Pancreas (tissue), 10 donors: ENCODE data around the gene IQSEC1. TPM values are rescaled to one million over a fixed set of nuclear protein-coding genes. Genes with fewer than 3 reads are reported as not detected.

Experiments used
- ATAC-seq, 4 donors: fragments of 200-7000 bp; cut with Tn5 transposase; one replicate each; pipeline versions ENCODE4 v1.8.0 to v1.9.1; 2020; ENCODE audit warnings: mild to moderate bottlenecking in 4 of 4, moderate library complexity in 4 of 4
- DNase-seq, 6 donors: peaks; one replicate each; pipeline ENCODE4 v3.0.0-alpha.2; 2020
- FAIRE-seq: peaks from 2 replicates; lab custom pipeline; 2012; peaks lifted over from hg19 to GRCh38; lab: Jason Lieb, UNC
- H3K27ac ChIP-seq, 4 donors: fragments of 200-600 bp; sonication (generic); 1 replicate in 3 of 4; 2 replicates in 1 of 4; pipeline versions ENCODE4 v1.5.0 to v1.8.0; 2020
- H3K27me3 ChIP-seq, 4 donors: fragments of 200-600 bp; one replicate each; pipeline ENCODE4 v1.8.0; 2021
- H3K36me3 ChIP-seq, 3 donors: fragments of 200-600 bp; sonication (generic) in 1 of 3; one replicate each; pipeline versions ENCODE4 v1.5.0 to v1.8.0; 2020 to 2021
- H3K4me1 ChIP-seq, 3 donors: fragments of 200-600 bp; one replicate each; pipeline ENCODE4 v1.8.0; 2021
- H3K4me3 ChIP-seq, 4 donors: fragments of 200-600 bp; sonication (generic) in 2 of 4; one replicate each; pipeline versions ENCODE4 v1.5.0 to v1.8.0; 2020 to 2021
- H3K9me3 ChIP-seq, 4 donors: fragments of 200-600 bp; one replicate each; pipeline ENCODE4 v1.8.0; 2021
- CTCF ChIP-seq, 4 donors: fragments of 200-600 bp; sonication (generic) in 3 of 4; IDR thresholded peaks; one replicate each; pipeline versions ENCODE4 v1.5.0 to v1.8.0; 2021; ENCODE audit warnings: antibody characterized with exemption in 4 of 4
- whole genome bisulfite sequencing, 2 donors: extraction: QIAGEN DNeasy Blood & Tissue Kit; methylation state at CpG; one replicate each; pipeline ENCODE4 v1.1.7; 2013; 5-methylcytosine and 5-hydroxymethylcytosine counted together
- intact Hi-C, 3 donors: fragments of 100-400 bp; cut with DNase I; formaldehyde crosslinking; loops; one replicate each; pipeline versions ENCODE4 v1.11.1 to v1.14.2; 2022
- polyA plus RNA-seq, 2 donors: library from polyadenylated mRNA; stranded (reverse); fragments of 200-250 nt; gene quantifications; one replicate each; pipeline ENCODE4 v1.2.3, GENCODE V29; 2013
- total RNA-seq, 6 donors: library from RNA; stranded (reverse); fragmentation: NEBNext Ultra II Directional in 4 of 6; extraction: Animal tissue kit (Norgen Biotek cat#: 25700) in 4 of 6; gene quantifications; one replicate each; pipeline versions ENCODE4 v1.2.1 to v1.2.4, GENCODE V29; 2021 to 2023
- donor health status: healthy with polysubstance abuse.
- donor health status: DM: no; HTN: no; CAD: no; lungs with moderate emphysema.
- donor health status: DM: no; HTN: no; CAD: no.
- donor health status: control.
- donor health status: control.
- donor health status: Bipolar disorder and iron deficiency.
- donor health status: DM: yes; HTN: yes; CAD: no.
- donor health status: DM: no; HTN: no; CAD: no.
- donor health status: DM: no; HTN: no; CAD: no.
- donor health status: DM: yes; HTN: yes; CAD: no.

IQSEC1 gene
- total and polyA plus RNA-seq, 8 donors = 15.0 to 27.9 (median 23.1) TPM

DNA sequence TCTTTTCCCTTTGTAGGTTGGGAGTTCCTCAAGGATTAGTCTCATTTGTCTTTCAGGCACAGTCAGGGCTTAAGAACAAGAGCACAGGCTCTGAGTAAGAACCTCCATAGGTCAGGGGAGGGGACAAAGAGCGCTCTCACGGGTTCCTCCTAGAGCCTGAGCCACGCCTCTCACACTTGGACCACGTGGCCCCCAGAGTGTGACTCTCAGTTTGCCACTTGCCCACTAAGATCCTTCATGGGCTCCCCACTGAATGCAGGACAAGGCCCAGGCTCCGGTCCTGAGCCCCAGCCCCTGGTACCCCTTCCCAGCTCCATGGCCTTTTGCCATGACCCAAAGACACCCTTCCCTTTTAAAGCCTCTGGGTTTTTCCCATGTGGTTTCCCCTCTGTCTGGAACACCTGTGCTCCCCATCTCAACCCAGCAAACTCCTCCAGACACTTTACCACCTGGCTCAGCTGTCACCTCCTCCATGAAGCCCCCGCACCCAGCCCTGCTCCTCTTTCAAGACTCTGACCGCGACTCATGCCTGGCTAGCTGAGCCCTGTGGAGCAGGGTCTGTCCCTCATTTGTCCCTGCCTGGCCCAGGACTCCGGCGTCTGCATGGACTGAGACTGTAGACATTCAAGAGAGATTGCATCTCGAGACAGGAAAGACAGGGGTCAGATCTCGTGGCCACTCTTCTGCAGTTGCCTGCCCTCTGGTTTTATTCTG lies 32.7 kb downstream of the IQSEC1 start:
- Histone ChIP-seq H3K4me3 (no peak overlapping the region), H3K9me3 (no peaks in the 10 kb centered on the region), H3K27ac (no peak overlapping the region), H3K4me1 (no peaks in the 10 kb centered on the region), H3K36me3 (no peaks in the 10 kb centered on the region), H3K27me3 (no peaks in the 10 kb centered on the region)
- no peak for TF ChIP-seq CTCF (IDR thresholded peaks at IDR 0.05)
- intact Hi-C loops = no loop called here
- FAIRE-seq = no peak
- peak in 1 of 6 donors; percentile 47 for DNase-seq
- ATAC-seq = peak in 2 of 4 donors; percentile 34 to 55
- 88 to 91% methylated on average over 12 of the region's 12 CpGs for WGBS, 2 donors

DNA sequence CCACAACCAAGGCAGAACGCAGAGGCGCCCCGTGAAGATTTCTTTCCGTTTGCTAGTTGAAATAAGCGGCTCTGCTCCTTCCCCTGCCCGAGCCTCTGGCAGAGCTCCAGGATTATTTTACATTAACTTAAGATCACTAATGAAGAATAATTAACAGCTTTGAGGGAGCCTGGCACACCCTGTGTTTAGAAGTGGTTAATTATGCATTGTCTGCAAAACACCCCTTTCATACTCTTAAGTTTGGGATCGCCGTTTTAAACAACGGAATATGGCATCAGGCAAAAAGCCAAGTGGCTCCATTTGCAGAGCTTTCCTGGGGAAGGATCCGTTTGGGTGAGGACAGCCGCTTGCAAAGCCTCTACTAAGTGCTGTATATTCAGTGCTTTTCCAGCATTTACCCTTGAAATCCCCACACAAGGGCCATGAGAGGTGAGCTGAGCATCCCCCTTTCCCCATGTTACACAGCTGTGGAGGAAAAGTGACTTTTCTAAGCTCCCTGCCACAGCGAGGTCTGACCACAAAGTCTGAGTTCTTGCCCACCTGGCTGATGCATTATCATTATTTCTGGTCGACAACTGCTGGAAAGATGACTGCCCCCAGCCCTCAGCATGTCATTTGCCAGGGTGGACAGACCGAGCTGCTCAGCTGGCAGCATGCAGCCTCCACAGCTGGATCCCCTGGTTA lies 33.9 kb downstream of the IQSEC1 start:
- 60 to 69% methylated on average over 14 of the region's 14 CpGs for WGBS, 2 donors
- no peak for FAIRE-seq
- no peaks in the 10 kb centered on the region for H3K27me3 ChIP-seq
- TF ChIP-seq CTCF (IDR thresholded peaks at IDR 0.05) = no peak
- H3K4me1 ChIP-seq = no peaks in the 10 kb centered on the region
- H3K27ac ChIP-seq = no peak overlapping the region
- intact Hi-C loops = no loop called here
- H3K36me3 ChIP-seq = no peaks in the 10 kb centered on the region
- no peak for ATAC-seq
- H3K4me3 ChIP-seq = no peak overlapping the region
- no peaks in the 10 kb centered on the region for H3K9me3 ChIP-seq
- DNase-seq = peak in 1 of 6 donors; percentile 22

DNA sequence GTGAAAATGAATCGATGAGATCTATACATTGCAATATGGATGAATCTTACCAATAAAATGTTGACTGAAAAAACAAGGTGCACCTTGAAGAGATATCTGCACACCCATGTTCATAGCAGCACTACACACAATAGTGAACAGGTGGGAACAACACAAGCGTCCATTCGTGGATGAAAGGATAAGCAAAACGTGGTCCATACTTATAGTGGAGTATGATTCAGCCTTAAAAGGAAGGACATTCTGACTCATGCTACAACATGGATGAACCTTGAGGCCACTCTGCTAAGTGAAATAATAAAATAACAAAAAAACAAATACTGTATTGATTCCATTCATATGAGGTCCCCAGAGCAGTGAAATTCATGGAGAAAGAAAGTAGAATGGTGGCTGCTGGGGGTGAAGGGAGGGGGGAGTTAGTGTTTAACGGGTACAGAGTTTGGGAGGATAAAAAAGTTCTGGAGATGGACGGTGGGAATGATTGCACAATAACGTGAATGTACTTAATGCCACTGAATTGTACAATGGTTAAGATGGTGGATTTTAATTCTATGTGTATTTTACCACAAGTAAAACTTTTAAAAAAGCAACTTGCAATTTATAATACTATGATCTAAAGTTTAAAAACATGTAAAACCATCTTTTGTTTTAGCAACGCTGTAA lies 35.6 kb downstream of the IQSEC1 start:
- Histone ChIP-seq H3K4me1 (no peaks in the 10 kb centered on the region), H3K27me3 (no peaks in the 10 kb centered on the region), H3K27ac (no peak overlapping the region), H3K9me3 (no peaks in the 10 kb centered on the region), H3K36me3 (no peaks in the 10 kb centered on the region), H3K4me3 (no peak overlapping the region)
- DNase-seq = no peak
- no peak for ATAC-seq
- TF ChIP-seq CTCF (IDR thresholded peaks at IDR 0.05) = no peak
- no peak for FAIRE-seq
- 83 to 86% methylated on average over 8 of the region's 8 CpGs for WGBS, 2 donors
- intact Hi-C loops = no loop called here

DNA sequence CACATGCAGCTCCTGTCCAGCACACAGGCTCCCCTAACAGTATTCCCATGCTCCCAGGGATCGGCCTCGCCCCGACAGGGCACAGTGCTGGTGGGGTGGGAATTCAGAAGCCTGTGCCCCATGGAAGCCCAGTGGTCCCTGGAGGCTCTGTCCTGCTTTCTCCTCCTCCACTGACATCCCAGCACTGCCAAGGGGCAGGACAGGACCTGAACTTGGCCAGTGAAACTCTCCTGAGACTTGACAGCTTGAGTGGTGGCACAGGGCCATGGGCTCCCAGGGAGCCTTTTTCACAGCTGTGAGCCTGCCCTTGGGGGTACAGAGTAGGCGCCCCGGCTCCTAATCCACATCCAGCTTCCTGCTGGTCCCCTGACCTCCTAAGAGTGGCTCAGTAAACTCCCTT lies 38.4 kb downstream of the IQSEC1 start:
- Histone ChIP-seq H3K27ac (no peak overlapping the region), H3K4me1 (no peaks in the 10 kb centered on the region), H3K36me3 (no peaks in the 10 kb centered on the region), H3K9me3 (no peaks in the 10 kb centered on the region), H3K4me3 (no peak overlapping the region), H3K27me3 (no peaks in the 10 kb centered on the region)
- ATAC-seq (no peak), FAIRE-seq (no peak), DNase-seq (peak in 1 of 6 donors; percentile 51)
- intact Hi-C loops = no loop called here
- WGBS, 2 donors = 93 to 100% methylated on average over 5 of the region's 5 CpGs
- TF ChIP-seq CTCF (IDR thresholded peaks at IDR 0.05) = no peak
